Superior temporal gyrus (tissue), 1 donor: Measurements from ENCODE around the gene RBM26.

Experiments
- DNase-seq: peaks from one replicate; pipeline ENCODE4 v3.0.0-alpha.2; 2016; ENCODE audit errors: extremely low spot score

Gene RBM26

DNA sequence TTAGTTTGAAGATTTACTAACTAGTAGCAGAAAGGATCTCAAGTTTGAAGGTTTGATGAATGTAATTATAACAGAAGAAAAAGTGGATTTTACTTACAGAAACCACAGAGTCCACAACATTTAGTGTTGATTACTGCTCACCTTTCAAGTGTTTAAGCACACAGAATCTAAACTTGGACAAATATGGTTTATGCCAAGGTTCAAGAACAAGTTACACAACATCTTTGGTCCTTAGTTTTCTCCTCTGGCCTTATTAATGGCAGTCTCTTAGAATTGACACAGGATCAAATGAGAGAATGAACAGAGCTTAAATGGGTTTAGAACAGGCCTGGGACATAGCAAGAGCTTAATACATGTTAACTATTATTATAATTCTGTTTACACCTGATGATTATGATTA lies 133.0 kb downstream of the RBM26 start:
- DNase-seq, result no peak

DNA sequence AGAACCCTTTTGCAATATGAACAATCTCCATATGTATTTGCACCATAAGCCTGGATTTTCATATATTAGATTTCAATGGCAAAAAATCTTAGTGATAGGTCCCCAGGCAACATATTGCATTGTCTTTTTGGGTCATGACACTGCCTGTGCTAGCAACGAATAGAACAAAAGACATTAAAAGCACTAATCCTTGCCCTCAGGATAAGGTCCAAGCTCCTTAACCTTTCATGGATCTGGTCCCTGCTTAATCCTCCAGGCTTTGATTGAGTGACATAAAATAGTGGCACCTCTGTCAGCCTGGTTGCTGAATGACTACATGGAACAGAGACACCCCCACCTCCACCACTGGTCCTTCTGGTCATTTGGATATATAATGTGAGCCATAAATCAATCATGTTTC lies 134.4 kb downstream of the RBM26 start:
- DNase-seq, result no peak

DNA sequence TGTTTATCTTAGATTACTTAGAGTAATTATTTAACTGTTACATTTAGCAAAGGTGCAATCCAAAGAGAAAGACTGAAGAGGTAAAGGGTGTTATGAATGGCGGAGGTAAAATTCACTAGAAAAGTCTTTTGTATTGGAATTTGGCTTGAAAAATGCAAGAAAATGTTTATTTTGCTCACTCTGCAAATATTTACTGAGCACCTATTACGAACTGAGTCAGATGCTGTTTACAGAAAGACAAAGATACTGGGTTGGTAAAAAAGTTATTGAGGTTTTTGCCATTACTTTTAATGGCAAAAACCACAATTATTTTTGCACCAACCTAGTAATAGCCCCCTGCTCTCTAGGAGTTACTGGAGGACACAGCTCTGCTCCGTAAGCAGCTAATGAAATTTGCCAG lies 135.2 kb downstream of the RBM26 start:
- DNase-seq, result no peak
